GM12892 (cell line): Measurements from ENCODE around the gene BBLN.
"Not testable (repeated sequence)": the region's sequence is repeated elsewhere in the genome, so short reads cannot be mapped to it uniquely, and the experiment has no call there.

Source experiments
- POLR2A ChIP-seq: IDR thresholded peaks from 2 replicates; pipeline ENCODE4 v1.6.1; 2011; ENCODE audit warnings: low read depth, low read length, control low read depth
- POLR2AphosphoS5 ChIP-seq: IDR thresholded peaks from 2 replicates; pipeline ENCODE4 v1.6.1; 2011; ENCODE audit warnings: low read depth, low read length, control low read depth
- TAF1 ChIP-seq: IDR thresholded peaks from 2 replicates; pipeline ENCODE4 v1.6.1; 2011; ENCODE audit warnings: low read depth, mild to moderate bottlenecking, control low read depth, low read length, borderline replicate concordance

DNA sequence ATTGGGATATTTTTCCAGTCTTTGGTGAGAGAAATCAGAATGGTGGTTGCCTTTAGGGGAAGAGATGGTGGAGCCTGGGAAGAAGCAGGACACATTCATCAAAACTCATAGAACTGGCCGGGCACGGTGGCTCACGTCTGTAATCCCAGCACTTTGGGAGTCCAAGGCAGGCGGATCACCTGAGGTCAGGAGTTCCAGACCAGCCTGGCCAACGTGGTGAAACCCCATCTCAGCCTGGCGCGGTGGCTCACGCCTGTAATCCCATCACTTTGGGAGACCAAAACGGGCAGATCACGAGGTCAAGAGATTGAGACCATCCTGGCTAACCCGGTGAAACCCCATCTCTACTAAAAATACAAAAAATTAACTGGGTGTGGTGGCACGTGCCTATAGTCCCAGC lies 48.3 kb upstream of the BBLN start:
- TF ChIP-seq POLR2AphosphoS5, POLR2A, TAF1: not testable (repeated sequence)
